Skeletal muscle tissue (tissue), 4 donors: ENCODE measurements around the gene EHMT1. TPM values are rescaled to one million over a fixed set of nuclear protein-coding genes. Genes with fewer than 3 reads are reported as not detected.
A peak's percentile ranks its signal among the peaks of the same experiment; 100 is the strongest.
"Not testable (repeated sequence)": the region's sequence is repeated elsewhere in the genome, so short reads cannot be mapped to it uniquely, and the experiment has no call there.

Experiments used
- H3K27ac ChIP-seq: one replicate; pipeline ENCODE4 v1.7.0; 2013; ENCODE audit warnings: mild to moderate bottlenecking, low read depth, low read length, inconsistent platforms
- H3K27me3 ChIP-seq, 3 donors: one replicate each; pipeline ENCODE4 v1.7.0; 2013; ENCODE audit warnings: low read length in 3 of 3; ENCODE audit not compliant: control insufficient read depth in 3 of 3, insufficient read depth in 3 of 3
- H3K36me3 ChIP-seq, 3 donors: one replicate each; pipeline ENCODE4 v1.7.0; 2013; ENCODE audit warnings: low read length in 3 of 3; ENCODE audit not compliant: control insufficient read depth in 3 of 3, insufficient read depth in 3 of 3
- H3K4me1 ChIP-seq, 3 donors: one replicate each; pipeline ENCODE4 v1.7.0; 2013; ENCODE audit warnings: low read length in 3 of 3, mild to moderate bottlenecking in 3 of 3; ENCODE audit not compliant: control insufficient read depth in 3 of 3, insufficient read depth in 3 of 3
- H3K4me3 ChIP-seq, 3 donors: one replicate each; pipeline ENCODE4 v1.7.0; 2013; ENCODE audit warnings: low read length in 3 of 3
- H3K9ac ChIP-seq, 3 donors: one replicate each; pipeline ENCODE4 v1.7.0; 2013; ENCODE audit warnings: low read length in 3 of 3, mild to moderate bottlenecking in 3 of 3, moderate library complexity in 2 of 3, low read depth in 1 of 3
- H3K9me3 ChIP-seq, 3 donors: one replicate each; pipeline ENCODE4 v1.7.0; 2013; ENCODE audit warnings: low read length in 3 of 3; ENCODE audit not compliant: control insufficient read depth in 3 of 3
- total RNA-seq: library from RNA; depleted of rRNA; stranded (reverse); fragments of >200 nt; gene quantifications from one replicate; pipeline ENCODE4 v1.2.3, GENCODE V29; 2014
- donor health status: Osteomylitis.

Gene EHMT1
- total RNA-seq, 1 donor from 2014 or later: 43.3 TPM

DNA sequence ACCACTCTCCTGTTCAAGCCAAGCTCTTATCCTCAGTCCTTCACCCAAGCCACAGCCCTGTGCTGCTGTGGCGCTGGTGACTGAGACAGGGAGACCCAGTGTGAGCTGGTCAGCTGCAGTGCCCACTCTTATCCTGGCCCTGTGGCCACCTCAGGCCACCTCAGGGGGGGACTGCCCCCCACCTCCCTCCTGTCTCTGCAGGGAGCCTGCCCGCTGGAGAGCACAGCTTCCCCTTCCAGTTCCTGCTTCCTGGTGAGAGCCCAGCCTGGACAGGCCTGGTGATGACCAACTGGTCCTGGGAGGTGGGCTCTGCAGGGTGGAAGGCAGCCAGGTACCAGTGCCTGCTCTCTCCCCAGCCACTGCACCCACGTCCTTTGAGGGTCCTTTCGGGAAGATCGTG lies 5.5 kb upstream of the EHMT1 start:
- Histone ChIP-seq H3K27me3 (no peaks in the 10 kb centered on the region), H3K4me3 (no peak overlapping the region), H3K9me3 (no peaks in the 10 kb centered on the region), H3K4me1 (peaks cover 15 to 43% (median 28%) of the 10 kb centered on the region in 3 donors), H3K9ac (no peak overlapping the region), H3K36me3 (peaks cover 22 to 29% (median 22%) of the 10 kb centered on the region in 3 donors), H3K27ac (no peak overlapping the region)

DNA sequence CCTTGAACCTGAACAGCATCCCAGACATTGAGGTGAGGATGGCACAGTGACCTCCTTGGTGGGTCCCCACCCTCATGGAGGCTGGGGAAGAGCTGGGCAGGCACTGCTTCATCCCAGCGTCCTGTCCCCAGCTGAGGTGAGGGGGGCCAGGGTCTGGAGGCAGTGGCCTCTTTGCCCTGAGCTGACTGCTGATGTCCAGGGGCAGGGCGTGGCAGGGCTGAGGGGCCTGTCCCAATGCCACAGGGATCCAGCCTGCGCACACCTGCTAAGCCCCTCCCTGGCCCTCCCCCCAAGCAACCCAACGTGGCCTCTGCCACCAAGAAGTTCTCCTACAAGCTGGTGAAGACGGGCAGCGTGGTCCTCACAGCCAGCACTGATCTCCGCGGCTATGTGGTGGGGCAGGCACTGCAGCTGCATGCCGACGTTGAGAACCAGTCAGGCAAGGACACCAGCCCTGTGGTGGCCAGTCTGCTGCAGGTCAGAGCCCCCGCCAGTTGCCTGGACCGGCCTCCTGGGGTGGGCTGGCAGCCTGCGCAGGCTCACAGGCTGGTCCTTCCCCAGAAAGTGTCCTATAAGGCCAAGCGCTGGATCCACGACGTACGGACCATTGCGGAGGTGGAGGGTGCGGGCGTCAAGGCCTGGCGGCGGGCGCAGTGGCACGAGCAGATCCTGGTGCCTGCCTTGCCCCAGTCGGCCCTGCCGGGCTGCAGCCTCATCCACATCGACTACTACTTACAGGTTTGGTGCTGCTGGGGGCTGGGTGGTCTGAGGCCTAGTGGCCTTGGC lies 4.9 kb upstream of the EHMT1 start:
- Histone ChIP-seq H3K4me1 (peaks cover 15 to 40% (median 30%) of the 10 kb centered on the region in 3 donors), H3K27me3 (no peaks in the 10 kb centered on the region), H3K4me3 (no peak overlapping the region), H3K9me3 (no peaks in the 10 kb centered on the region), H3K36me3 (peaks cover 18 to 29% (median 22%) of the 10 kb centered on the region in 3 donors), H3K9ac (no peak overlapping the region), H3K27ac (no peak overlapping the region)

DNA sequence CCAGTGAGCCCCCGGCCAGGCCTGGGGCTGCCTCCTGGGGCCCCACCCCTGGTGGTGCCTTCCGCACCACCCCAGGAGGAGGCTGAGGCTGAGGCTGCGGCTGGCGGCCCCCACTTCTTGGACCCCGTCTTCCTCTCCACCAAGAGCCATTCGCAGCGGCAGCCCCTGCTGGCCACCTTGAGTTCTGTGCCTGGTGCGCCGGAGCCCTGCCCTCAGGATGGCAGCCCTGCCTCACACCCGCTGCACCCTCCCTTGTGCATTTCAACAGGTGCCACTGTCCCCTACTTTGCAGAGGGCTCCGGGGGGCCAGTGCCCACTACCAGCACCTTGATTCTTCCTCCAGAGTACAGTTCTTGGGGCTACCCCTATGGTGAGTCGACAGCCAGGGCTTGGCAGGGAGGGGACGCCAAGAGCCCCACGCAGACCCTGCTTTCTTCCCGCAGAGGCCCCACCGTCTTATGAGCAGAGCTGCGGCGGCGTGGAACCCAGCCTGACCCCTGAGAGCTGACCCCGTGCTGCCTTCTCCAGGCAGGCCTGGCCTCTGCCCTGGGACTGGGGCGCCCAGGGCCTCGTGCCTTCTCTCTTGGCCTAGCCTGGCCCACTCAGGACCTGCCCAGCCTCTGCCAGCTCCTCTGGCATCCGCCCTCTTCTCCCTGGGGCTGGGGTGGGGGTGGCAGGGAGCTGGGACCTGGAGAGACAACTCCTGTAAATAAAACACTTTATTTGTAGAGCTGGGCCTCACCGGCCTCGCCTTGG lies 4.0 kb upstream of the EHMT1 start:
- no peak overlapping the region for H3K27ac ChIP-seq
- no peaks in the 10 kb centered on the region for H3K27me3 ChIP-seq
- H3K9me3 ChIP-seq: no peaks in the 10 kb centered on the region
- H3K36me3 ChIP-seq: peaks cover 18 to 29% (median 22%) of the 10 kb centered on the region in 3 donors
- no peak overlapping the region for H3K4me3 ChIP-seq
- peaks cover 20 to 46% (median 32%) of the 10 kb centered on the region in 3 donors for H3K4me1 ChIP-seq
- no peak overlapping the region for H3K9ac ChIP-seq

DNA sequence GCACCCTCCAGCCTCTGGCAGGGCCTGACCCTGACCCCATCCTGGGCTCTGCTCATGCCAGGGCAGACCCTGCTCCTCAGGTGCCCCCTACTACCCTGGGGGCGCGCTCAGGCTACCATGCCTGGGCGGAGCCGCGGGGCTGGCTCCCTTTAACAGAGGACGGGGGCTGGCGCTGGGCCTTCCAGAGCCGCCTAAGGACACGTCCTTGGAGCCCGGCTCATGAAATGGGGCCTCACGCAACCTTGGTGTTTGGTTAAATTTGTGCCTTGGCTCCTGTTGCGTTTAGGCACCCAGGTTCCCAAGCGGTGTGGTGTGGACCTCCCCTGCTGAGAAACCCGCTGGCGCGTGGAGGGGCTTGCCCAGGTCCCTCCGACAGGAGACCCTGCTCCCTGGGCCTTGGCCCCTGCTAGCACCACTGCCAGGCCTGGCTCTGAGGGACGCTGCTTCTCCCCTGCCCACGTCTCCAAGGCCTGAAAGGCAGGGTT lies 3.4 kb upstream of the EHMT1 start:
- Histone ChIP-seq H3K4me3 (no peak overlapping the region), H3K36me3 (peaks cover 18 to 29% (median 22%) of the 10 kb centered on the region in 3 donors), H3K4me1 (peaks cover 26 to 48% (median 38%) of the 10 kb centered on the region in 3 donors), H3K27ac (no peak overlapping the region), H3K9me3 (no peaks in the 10 kb centered on the region), H3K9ac (peak overlapping the region in 1 of 3 donors; percentile 4), H3K27me3 (no peaks in the 10 kb centered on the region)

DNA sequence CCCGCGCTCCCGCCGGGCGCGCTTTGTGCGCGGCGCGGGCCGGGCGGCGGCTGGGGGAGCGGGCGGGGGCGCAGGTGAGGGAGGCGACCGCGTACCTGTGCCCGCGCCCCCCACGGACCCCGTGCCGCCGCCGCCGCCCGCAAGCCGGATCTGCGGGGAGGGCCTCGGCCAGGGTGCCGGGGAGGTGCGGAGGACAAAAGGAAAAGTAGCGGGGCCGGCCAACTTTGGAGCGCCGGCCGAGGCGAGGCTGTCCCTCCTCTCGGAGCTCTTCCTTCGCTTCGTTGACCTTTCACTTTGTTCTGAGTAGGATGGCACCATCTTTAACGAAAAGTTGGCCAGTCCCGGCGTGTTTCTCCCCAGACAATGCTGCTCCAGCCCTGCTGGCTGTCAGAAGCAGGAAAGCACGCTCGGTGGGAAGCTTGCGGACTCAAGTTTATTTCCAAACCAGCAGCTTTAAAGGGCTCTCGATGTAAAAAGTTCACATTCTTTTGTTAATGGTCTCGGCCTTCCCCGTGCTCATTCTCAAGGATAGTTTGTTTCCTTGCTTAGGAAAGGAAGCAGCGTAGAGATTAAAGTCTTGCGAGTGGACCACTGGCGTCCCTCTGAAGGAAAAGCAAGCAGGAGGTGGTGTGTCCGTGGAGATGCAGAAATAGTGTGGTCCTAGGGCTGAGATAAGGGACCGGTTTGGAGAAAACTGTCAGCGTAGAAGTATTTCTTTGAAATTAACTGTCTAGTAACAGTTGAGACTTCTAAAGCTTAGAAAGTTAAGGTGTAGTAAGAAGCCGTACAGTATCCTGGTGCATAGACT lies 639 bp downstream of the EHMT1 start:
- Histone ChIP-seq H3K4me1 (peaks cover 33 to 46% (median 35%) of the 10 kb centered on the region in 3 donors), H3K4me3 (peak overlapping the region; percentile 73 to 91 (median 88)), H3K36me3 (peaks cover 13 to 19% (median 16%) of the 10 kb centered on the region in 3 donors), H3K27me3 (no peaks in the 10 kb centered on the region), H3K9me3 (no peaks in the 10 kb centered on the region), H3K9ac (peak overlapping the region; percentile 90), H3K27ac (peak overlapping the region; percentile 79)

DNA sequence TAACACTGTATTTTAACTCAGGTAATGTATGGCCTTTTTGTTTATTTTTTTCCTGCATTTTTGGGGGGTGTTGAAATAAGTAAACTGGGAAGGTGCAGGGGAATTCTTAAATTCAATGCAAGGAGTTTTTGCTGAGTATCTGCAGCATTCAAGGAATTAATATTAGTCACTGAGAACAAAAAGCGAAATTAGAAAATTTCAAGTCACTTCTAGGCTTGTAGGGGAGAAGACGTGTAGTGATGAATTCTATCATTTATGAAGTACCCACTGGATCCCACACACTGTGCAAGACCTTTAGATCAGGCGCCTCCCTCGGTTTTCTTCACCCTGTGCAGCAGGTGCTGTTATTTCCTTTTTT lies 1.2 kb downstream of the EHMT1 start:
- no peaks in the 10 kb centered on the region for H3K9me3 ChIP-seq
- peak overlapping the region; percentile 73 to 91 (median 88) for H3K4me3 ChIP-seq
- peak overlapping the region; percentile 90 for H3K9ac ChIP-seq
- H3K36me3 ChIP-seq: peaks cover 10 to 14% (median 11%) of the 10 kb centered on the region in 3 donors
- H3K27me3 ChIP-seq: no peaks in the 10 kb centered on the region
- H3K27ac ChIP-seq: no peak overlapping the region
- H3K4me1 ChIP-seq: peaks cover 33 to 46% (median 35%) of the 10 kb centered on the region in 3 donors

- H3K4me1 ChIP-seq: peaks cover 33 to 46% (median 35%) of the 10 kb centered on the region in 3 donors
- H3K9ac ChIP-seq: peak overlapping the region; percentile 27 to 90 (median 51)
- H3K27ac ChIP-seq: no peak overlapping the region
- peak overlapping the region in 2 of 3 donors; percentile 14 to 15 for H3K4me3 ChIP-seq
- H3K9me3 ChIP-seq: no peaks in the 10 kb centered on the region
- no peaks in the 10 kb centered on the region for H3K27me3 ChIP-seq
- peaks cover 6 to 9% (median 7%) of the 10 kb centered on the region in 3 donors for H3K36me3 ChIP-seq
These were observed 1.8 kb downstream of the EHMT1 start for GRCh38 chr9:137620581-137620980.

DNA sequence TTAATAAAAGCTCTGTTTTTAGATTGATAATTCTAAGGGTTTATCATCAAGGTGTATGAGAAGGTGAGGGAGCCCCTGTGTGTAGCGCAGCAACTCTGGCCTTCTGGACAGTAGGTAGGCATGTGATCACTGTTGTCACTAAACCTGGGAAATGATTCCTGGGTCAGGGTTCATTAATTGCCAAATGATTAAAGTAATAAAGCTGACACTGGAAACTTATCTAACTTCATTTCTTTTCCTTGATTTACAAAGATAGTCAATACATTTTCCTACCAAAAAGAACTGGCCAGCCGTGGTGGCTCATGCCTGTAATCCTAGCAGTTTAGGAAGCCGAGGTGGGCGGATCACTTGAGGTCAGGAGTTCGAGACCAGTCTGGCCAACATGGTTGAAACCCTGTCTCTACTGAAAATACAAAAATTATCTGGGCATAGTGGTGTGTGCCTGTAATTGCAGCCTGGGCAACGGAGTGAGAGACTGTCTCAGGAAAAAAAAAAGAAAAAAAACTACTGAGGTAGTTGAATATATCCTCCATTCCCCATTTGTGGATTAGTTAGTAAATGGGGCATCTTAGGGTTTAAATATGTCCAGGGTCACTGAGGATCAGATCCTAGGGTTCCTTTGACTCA lies 2.4 kb downstream of the EHMT1 start:
- Histone ChIP-seq H3K9me3 (no peaks in the 10 kb centered on the region), H3K4me1 (peaks cover 33 to 46% (median 35%) of the 10 kb centered on the region in 3 donors), H3K27ac (no peak overlapping the region)

GRCh38 chr9:137622211-137622610 lies 3.4 kb downstream of the EHMT1 start:
- not testable (repeated sequence) for H3K9me3 ChIP-seq, H3K36me3 ChIP-seq, H3K9ac ChIP-seq, H3K27me3 ChIP-seq, H3K27ac ChIP-seq, H3K4me3 ChIP-seq
- H3K4me1 ChIP-seq: peaks cover 29 to 39% (median 33%) of the 10 kb centered on the region in 3 donors

More for the DNA sequence above, 2.4 kb downstream of the EHMT1 start:
- no peak overlapping the region for H3K9ac ChIP-seq
- peaks cover 4 to 6% (median 4%) of the 10 kb centered on the region in 3 donors for H3K36me3 ChIP-seq
- H3K27me3 ChIP-seq: no peaks in the 10 kb centered on the region
- H3K4me3 ChIP-seq: no peak overlapping the region
